HL-60 (cell line): ENCODE data around the gene MAGEL2.

ENCODE experiments used
- DNase-seq, 2 experiments: peaks; one replicate each; pipeline ENCODE4 v3.0.0-alpha.2; 2010 to 2020; ENCODE audit warnings: low read depth in 1 of 2, low spot score in 1 of 2
- H3K27ac ChIP-seq: fragments of 250-450 bp; sonication (Bioruptor Pico); replicated peaks from 2 replicates; pipeline ENCODE4 v1.5.1; 2020; ENCODE audit warnings: mild to moderate bottlenecking, moderate library complexity
- H3K27me3 ChIP-seq: fragments of 250-450 bp; sonication (Bioruptor Pico); 2 replicates; pipeline ENCODE4 v1.5.1; 2021; ENCODE audit warnings: mild to moderate bottlenecking, moderate library complexity; ENCODE audit not compliant: insufficient read depth, poor library complexity, severe bottlenecking
- H3K4me3 ChIP-seq: replicated peaks from 2 replicates; pipeline ENCODE4 v1.5.1; 2011; ENCODE audit warnings: mild to moderate bottlenecking, control low read depth, low read length; ENCODE audit not compliant: insufficient read depth
- GABPA ChIP-seq: IDR thresholded peaks from 2 replicates; pipeline ENCODE4 v1.6.1; 2012; ENCODE audit warnings: low read depth
- POLR2AphosphoS5 ChIP-seq: IDR thresholded peaks from 2 replicates; pipeline ENCODE4 v1.6.1; 2012; ENCODE audit warnings: low read depth
- SPI1 ChIP-seq: IDR thresholded peaks from 2 replicates; pipeline ENCODE4 v1.6.1; 2012; ENCODE audit warnings: low read depth, mild to moderate bottlenecking, borderline replicate concordance
- TF ChIP-seq, protein P1 (sequence below): IDR thresholded peaks from 2 replicates; pipeline ENCODE4 v1.6.1; 2012; ENCODE audit warnings: low read depth; ENCODE audit not compliant: insufficient replicate concordance
- TF ChIP-seq, protein P2 (sequence below): IDR thresholded peaks from one replicate; pipeline ENCODE4 v1.5.1; 2011; ENCODE audit warnings: low read length, control low read depth, inconsistent platforms; ENCODE audit not compliant: insufficient read depth

MAGEL2 gene

GRCh38 chr15:23647001-23647295 lies 719 bp downstream of the MAGEL2 start:
- H3K27ac ChIP-seq = no peak overlapping the region
- TF ChIP-seq, protein P1, sequence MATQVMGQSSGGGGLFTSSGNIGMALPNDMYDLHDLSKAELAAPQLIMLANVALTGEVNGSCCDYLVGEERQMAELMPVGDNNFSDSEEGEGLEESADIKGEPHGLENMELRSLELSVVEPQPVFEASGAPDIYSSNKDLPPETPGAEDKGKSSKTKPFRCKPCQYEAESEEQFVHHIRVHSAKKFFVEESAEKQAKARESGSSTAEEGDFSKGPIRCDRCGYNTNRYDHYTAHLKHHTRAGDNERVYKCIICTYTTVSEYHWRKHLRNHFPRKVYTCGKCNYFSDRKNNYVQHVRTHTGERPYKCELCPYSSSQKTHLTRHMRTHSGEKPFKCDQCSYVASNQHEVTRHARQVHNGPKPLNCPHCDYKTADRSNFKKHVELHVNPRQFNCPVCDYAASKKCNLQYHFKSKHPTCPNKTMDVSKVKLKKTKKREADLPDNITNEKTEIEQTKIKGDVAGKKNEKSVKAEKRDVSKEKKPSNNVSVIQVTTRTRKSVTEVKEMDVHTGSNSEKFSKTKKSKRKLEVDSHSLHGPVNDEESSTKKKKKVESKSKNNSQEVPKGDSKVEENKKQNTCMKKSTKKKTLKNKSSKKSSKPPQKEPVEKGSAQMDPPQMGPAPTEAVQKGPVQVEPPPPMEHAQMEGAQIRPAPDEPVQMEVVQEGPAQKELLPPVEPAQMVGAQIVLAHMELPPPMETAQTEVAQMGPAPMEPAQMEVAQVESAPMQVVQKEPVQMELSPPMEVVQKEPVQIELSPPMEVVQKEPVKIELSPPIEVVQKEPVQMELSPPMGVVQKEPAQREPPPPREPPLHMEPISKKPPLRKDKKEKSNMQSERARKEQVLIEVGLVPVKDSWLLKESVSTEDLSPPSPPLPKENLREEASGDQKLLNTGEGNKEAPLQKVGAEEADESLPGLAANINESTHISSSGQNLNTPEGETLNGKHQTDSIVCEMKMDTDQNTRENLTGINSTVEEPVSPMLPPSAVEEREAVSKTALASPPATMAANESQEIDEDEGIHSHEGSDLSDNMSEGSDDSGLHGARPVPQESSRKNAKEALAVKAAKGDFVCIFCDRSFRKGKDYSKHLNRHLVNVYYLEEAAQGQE = no peak
- TF ChIP-seq SPI1 = no peak
- no peak for TF ChIP-seq POLR2AphosphoS5
- no peak for TF ChIP-seq GABPA
- TF ChIP-seq, protein P2, sequence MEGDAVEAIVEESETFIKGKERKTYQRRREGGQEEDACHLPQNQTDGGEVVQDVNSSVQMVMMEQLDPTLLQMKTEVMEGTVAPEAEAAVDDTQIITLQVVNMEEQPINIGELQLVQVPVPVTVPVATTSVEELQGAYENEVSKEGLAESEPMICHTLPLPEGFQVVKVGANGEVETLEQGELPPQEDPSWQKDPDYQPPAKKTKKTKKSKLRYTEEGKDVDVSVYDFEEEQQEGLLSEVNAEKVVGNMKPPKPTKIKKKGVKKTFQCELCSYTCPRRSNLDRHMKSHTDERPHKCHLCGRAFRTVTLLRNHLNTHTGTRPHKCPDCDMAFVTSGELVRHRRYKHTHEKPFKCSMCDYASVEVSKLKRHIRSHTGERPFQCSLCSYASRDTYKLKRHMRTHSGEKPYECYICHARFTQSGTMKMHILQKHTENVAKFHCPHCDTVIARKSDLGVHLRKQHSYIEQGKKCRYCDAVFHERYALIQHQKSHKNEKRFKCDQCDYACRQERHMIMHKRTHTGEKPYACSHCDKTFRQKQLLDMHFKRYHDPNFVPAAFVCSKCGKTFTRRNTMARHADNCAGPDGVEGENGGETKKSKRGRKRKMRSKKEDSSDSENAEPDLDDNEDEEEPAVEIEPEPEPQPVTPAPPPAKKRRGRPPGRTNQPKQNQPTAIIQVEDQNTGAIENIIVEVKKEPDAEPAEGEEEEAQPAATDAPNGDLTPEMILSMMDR = no peak
- no peak for DNase-seq
- H3K27me3 ChIP-seq = no peaks in the 10 kb centered on the region
- no peak overlapping the region for H3K4me3 ChIP-seq

DNA sequence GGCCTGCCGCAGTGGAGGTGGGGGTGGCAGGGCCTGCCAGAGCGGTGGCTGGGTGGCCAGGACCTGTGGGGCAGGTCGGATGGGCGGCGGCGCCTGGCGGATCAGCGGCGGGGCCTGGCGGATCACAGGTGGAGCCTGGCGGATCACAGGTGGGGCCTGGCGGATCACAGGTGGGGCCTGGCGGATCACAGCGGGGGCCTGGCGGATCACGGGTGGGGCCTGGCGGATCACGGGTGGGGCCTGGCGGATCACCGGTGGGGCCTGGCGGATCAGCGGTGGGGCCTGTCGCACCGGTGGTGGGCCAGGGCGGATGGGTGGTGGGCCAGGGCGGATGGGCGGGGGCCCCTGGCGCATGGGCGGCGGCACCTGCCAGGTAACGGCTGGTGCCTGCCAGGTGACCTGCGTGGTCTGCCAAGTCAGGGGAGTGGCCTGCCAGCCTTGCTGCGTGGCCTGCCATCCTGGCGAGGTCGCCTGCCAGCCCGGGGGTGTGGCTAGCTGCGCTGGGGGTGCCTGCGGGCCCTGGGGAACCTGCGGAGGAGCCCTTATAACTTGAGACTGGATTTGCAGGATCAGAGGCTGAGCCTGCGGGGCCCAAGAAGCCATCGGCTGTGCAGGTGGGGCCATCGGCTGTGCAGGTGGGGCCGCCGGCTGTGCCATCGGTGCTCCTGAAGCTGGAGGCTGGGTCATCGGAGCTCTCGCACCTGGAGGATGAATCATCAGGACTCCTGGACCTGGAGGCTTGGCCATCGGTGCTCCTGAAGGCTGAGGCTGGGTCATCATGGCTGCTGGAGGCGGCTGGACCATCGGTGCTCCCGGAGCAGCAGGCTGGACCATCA lies 1.3 kb downstream of the MAGEL2 start:
- DNase-seq = no peak
- Histone ChIP-seq H3K27ac (no peak overlapping the region), H3K27me3 (no peaks in the 10 kb centered on the region), H3K4me3 (no peak overlapping the region)
- TF ChIP-seq SPI1 (no peak), POLR2AphosphoS5 (no peak), GABPA (no peak)
- TF ChIP-seq, protein P1 = no peak
- TF ChIP-seq, protein P2 = no peak

- Histone ChIP-seq H3K27ac (no peak overlapping the region), H3K27me3 (no peaks in the 10 kb centered on the region), H3K4me3 (no peak overlapping the region)
- TF ChIP-seq, protein P2 = no peak
- TF ChIP-seq, protein P1 = no peak
- no peak for TF ChIP-seq SPI1
- no peak for TF ChIP-seq GABPA
- no peak for TF ChIP-seq POLR2AphosphoS5
- no peak for DNase-seq
Observed at GRCh38 chr15:23645371-23646164, 2.1 kb downstream of the MAGEL2 start.
